ENCODE data around the gene ADAMTS10.
"Not testable (repeated sequence)": the region's sequence is repeated elsewhere in the genome, so short reads cannot be mapped to it uniquely, and the experiment has no call there.

Gene ADAMTS10

DNA sequence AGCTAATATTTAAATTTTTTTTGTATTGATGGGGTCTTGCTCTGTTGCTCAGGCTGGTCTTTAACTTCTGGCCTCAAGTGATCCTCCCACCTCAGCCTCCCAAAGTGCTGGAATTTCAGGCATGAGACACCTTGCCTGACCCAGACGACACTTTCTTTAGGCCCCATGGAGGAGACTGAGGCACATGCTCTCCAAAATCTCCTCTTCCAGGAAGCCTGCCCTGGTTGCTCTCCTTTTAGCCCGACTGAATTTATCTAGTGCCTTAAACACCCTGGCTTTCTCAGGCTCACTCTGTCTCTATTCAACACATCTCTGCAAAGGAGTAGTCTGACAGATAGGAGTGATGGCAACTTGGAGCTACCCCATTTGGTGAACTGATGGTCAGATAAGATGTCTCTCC lies 52.2 kb downstream of the ADAMTS10 start:
- DNase-seq (ENCODE audit: low read depth) = no peak

DNA sequence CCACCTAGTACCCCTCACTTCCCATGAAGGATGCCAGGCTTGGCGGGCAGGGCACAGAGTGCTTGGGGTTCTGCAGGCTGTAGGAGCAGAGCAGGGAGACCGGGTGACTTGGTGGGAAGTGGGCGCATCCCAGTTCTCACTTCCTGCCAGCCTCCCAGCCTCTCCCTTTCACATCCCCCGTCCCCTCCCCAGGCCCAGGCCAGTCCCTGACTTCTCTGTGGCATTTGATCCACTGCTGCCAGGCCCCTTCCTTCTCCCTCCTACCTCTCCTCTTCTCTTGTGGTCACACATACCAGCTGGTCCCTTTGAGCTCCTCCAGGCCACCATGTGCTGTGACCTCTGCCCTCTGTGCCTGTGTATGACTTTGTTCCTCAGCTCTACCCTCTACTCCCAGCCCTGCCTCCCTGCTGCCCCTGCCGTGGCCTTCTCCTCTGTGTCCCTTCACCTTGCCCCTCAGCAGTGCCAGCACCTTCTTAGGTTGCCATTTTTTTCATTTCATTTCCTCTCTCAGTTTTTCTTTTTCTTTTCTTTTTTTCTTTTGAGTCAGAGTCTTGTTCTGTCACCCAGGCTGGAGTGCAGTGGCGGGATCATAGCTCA lies 52.8 kb downstream of the ADAMTS10 start:
- no peak for DNase-seq (ENCODE audit: low read depth)

DNA sequence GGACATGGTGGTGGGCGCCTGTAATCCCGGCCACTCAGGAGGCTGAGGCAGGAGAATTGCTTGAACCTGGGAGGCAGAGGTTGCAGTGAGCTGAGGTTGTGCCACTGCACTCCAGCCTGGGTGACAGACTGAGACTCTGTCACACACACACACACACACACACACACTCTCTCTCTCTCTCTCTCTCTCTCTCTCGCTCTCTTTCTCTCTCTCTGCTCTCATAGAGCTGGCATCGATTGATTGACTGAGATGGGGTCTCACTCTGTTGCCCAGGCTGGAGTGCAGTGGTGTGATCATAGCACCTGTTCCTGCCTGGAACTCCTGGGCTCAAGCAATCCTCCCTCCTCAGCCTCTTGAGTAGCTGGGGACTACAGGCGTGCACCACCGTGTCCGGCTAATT lies 56.8 kb downstream of the ADAMTS10 start:
- not testable (repeated sequence) for DNase-seq (ENCODE audit: low read depth)

DNA sequence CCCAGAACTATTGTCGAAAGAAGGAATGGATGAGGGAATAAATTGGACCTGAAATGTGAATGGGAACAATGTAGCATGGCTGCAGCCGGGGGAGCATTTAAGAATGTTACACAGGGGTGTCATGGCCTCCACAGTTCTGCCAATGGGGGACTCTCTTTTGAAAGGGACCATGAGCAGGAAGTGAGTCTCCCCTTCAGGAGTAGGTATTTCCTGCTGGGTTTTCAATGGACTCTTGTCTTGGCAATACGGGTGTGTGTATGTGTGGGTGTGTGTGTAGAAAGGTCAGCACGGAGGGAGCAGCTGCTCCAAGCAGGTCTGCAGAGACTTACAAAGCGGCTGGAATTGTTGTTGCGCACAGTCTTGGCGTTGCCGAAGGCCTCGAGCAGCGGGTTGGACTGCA lies 57.7 kb downstream of the ADAMTS10 start:
- no peak for DNase-seq (ENCODE audit: low read depth)

DNA sequence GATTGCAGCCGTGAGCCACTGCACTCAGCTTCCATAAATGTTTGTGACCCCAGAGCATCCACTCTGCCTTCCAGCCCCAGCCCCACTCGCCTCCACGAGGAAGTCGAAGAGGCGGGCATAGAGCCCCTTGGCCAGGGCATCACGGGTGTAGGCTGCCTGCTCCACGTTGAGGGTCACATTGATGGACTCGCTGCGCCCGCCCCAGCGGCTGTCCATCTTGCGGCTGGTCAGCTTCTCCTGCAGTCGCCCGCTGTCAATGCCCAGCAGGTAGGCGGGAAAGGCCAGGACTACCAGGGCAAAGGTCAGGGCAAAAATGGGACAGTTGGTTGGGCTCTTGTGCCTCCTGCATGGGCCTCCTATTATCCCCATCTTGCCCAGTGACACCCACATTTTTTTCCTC lies 60.4 kb downstream of the ADAMTS10 start:
- no peak for DNase-seq (ENCODE audit: low read depth)

DNA sequence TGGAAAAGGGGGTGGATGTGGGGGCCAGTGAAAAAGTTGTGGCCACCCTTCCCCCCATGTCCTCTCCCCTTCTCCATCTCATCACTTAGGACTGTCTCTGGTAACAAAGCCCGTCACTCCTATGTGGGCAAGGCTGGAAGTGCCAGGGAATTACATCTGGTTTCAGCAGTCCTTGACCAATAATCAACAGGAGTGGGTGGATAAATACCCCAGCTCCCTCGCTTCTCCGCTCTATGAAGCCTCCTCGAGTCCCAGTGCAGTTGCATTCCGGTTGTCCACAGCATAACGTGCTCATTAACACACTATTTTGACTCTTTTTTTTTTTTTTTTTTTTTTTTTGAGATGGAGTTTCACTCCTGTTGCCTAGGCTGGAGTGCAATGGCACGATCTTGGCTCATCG lies 64.8 kb downstream of the ADAMTS10 start:
- no peak for DNase-seq (ENCODE audit: low read depth)

DNA sequence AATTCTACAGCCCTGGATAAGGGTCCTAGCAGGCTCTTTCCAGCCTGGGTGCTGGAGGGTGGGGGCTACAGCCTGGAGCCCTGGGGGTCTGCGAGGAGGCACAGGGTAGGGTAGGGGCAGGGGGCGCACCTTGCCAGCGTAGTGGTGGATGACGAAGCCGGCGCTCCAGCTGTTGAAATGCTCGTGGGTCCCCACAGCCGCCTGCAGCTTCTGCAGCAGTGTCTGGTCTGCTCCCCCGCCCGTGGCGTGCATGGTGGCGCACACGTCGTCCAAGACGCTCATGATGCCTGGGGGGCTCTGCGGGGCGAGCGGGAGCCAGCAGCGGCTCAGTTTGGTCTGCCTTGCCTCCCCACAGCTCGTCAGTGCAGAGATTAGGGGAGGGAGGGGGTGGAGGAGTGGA lies 66.3 kb downstream of the ADAMTS10 start:
- no peak for DNase-seq (ENCODE audit: low read depth)

DNA sequence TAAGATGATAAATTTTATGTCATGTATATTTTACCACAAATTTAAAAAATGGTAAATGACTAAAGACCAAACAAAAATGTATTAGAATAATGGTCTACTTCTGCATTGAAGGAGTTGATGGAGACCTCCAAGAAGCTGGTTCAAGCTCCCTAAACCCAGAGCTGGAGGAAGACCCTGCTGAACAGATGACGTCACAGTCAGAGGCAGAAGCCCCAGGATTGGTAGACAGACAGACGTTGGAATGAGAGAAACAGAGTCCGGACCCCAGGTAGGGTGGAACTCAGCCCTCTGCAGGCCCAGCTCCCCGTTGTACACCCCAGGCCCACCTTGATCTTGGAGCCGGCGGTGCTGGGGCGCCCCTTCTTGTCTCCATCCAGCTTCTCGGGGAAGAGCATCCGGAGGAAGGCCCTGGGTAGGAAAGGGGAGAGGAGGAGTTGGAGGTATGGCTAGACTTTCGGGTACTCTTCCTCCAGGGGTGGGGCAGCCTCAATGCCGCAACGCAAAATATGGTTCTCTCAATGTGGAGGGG lies 70.8 kb downstream of the ADAMTS10 start:
- DNase-seq (ENCODE audit: low read depth) = no peak

DNA sequence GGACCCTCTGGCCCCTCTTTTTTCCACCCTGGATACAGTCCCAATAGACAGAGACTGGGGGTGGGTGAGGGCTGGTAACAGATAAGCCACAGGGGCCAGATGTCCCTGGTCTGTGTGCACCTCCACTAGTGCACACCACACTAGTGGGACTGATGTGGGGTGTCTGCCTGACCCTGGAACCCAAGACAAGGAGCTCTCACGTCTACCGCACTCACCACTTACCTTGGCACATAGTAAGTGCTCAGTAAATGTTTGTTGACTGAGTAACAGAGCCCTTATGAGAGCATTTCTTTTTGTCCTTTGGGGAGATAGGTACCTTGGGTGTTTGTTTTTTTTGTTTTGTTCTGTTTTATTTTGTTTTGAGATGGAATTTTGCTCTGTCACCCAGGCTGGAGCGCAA lies 73.4 kb downstream of the ADAMTS10 start:
- no peak for DNase-seq (ENCODE audit: low read depth)

DNA sequence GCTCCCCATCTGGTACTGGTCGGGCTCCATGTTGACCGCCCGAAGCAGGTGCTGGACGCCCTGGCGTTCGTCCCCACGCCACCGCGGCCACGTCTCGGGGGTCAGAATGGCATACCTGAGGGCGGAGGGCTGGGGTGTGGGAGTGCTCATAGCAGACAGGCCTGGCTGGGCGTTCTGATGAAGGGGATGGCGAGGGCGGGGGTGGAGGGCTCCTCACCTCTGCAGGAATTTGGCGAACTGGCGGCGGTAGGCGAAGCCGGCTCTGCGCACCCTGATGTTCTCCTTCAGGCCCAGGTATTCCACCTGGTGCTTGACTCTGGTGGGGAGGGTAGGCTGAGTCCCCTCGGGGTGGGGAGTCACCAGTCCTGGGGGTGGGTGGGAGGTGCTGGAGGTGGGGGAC lies 74.2 kb downstream of the ADAMTS10 start:
- DNase-seq (ENCODE audit: low read depth) = no peak

DNA sequence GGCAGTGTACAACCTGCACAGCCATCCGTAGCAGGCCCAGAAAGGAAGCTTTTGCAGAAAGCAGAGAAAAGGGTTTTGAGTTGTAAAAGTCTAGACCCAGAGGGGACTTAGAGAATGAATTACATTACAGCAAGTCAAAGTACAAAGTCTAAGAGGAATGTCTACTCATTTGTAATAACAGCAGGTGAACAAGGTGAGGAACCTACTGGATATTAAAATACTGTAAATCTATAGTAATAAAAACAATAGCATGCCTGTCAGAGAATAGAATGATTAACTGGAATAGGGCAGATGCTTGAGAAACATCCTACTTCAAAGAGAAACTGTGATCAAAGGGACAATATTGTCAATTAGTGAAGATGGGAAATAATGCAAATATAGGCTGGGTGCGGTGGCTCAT lies 78.3 kb downstream of the ADAMTS10 start:
- no peak for DNase-seq (ENCODE audit: low read depth)

DNA sequence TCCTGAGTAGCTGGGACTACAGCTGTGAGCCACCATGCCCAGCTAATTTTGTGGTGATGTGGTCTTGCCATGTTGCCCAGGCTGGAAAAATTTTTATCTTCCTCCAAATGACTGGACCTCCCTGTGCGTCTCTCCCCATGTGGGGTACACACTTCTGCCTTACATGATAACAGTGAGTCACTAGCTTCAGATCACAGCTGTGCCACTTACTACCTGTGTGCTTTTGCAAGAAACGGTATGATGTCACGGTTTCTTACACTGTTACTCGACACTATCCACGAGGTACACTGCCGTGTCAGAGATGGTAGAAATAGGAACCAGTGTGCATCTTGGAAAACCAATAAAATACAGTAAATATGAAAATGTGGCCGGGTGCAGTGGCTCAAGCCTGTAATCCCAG lies 79.0 kb downstream of the ADAMTS10 start:
- no peak for DNase-seq (ENCODE audit: low read depth)
